Measurements from ENCODE around the gene NR6A1.

NR6A1 gene

GRCh38 chr9:124790801-124791505, 19.8 kb upstream of the NR6A1 start:
- no peak overlapping the region for H3K27ac ChIP-seq (ENCODE audit: low read depth, low read length)
- no peak overlapping the region for H3K4me3 ChIP-seq (ENCODE audit: low read length)

GRCh38 chr9:124790301-124790700, 19.2 kb upstream of the NR6A1 start:
- no peak overlapping the region for H3K4me3 ChIP-seq (ENCODE audit: low read length)
- H3K27ac ChIP-seq (ENCODE audit: low read depth, low read length): no peak overlapping the region
- no peaks in the 10 kb centered on the region for H3K27me3 ChIP-seq (ENCODE audit: control insufficient read depth, insufficient read depth, low read length)
- no peak overlapping the region for H3K9ac ChIP-seq (ENCODE audit: low read length)
- no peaks in the 10 kb centered on the region for H3K36me3 ChIP-seq (ENCODE audit: control insufficient read depth, insufficient read depth, low read length)
- no peaks in the 10 kb centered on the region for H3K4me1 ChIP-seq (ENCODE audit: control insufficient read depth, insufficient read depth, low read length)

More at GRCh38 chr9:124790801-124791505, 19.8 kb upstream of the NR6A1 start:
- no peaks in the 10 kb centered on the region for H3K27me3 ChIP-seq (ENCODE audit: control insufficient read depth, insufficient read depth, low read length)
- no peak overlapping the region for H3K9ac ChIP-seq (ENCODE audit: low read length)
- no peaks in the 10 kb centered on the region for H3K36me3 ChIP-seq (ENCODE audit: control insufficient read depth, insufficient read depth, low read length)
- no peaks in the 10 kb centered on the region for H3K4me1 ChIP-seq (ENCODE audit: control insufficient read depth, insufficient read depth, low read length)

DNA sequence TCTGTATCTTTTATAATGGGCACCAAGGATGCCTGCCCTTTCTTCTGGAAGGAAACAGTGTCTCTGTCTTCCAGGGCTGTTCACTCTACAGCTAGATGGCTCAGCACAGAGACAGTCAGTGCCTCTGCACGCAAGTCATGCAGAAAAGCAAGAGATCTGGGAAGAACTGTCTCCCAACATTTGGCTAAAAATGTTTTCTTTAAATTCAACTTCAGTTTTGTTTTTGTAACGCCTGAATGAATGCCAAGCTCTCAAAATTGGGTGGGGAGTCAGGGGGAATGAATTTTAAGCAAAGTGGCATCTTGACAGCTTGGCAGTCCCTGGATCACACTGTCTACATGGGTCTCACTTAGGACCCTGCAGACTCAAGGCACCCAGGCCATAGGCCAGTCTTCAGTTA, 18.4 kb upstream of the NR6A1 start:
- no peaks in the 10 kb centered on the region for H3K27me3 ChIP-seq (ENCODE audit: control insufficient read depth, insufficient read depth, low read length)
- no peaks in the 10 kb centered on the region for H3K36me3 ChIP-seq (ENCODE audit: control insufficient read depth, insufficient read depth, low read length)
- no peak overlapping the region for H3K4me3 ChIP-seq (ENCODE audit: low read length)
- H3K27ac ChIP-seq (ENCODE audit: low read depth, low read length): no peak overlapping the region
- no peaks in the 10 kb centered on the region for H3K4me1 ChIP-seq (ENCODE audit: control insufficient read depth, insufficient read depth, low read length)
- no peak overlapping the region for H3K9ac ChIP-seq (ENCODE audit: low read length)

- Histone ChIP-seq H3K27ac (ENCODE audit: low read depth, low read length) (no peak overlapping the region), H3K36me3 (ENCODE audit: control insufficient read depth, insufficient read depth, low read length) (no peaks in the 10 kb centered on the region), H3K9ac (ENCODE audit: low read length) (no peak overlapping the region), H3K4me3 (ENCODE audit: low read length) (no peak overlapping the region), H3K27me3 (ENCODE audit: control insufficient read depth, insufficient read depth, low read length) (no peaks in the 10 kb centered on the region), H3K4me1 (ENCODE audit: control insufficient read depth, insufficient read depth, low read length) (no peaks in the 10 kb centered on the region)
Observed at GRCh38 chr9:124788542-124789217, 17.6 kb upstream of the NR6A1 start.

GRCh38 chr9:124786881-124787573, 15.9 kb upstream of the NR6A1 start:
- Histone ChIP-seq H3K4me1 (ENCODE audit: control insufficient read depth, insufficient read depth, low read length) (no peaks in the 10 kb centered on the region), H3K36me3 (ENCODE audit: control insufficient read depth, insufficient read depth, low read length) (no peaks in the 10 kb centered on the region), H3K4me3 (ENCODE audit: low read length) (no peak overlapping the region), H3K9ac (ENCODE audit: low read length) (no peak overlapping the region), H3K27ac (ENCODE audit: low read depth, low read length) (no peak overlapping the region), H3K27me3 (ENCODE audit: control insufficient read depth, insufficient read depth, low read length) (no peaks in the 10 kb centered on the region)

DNA sequence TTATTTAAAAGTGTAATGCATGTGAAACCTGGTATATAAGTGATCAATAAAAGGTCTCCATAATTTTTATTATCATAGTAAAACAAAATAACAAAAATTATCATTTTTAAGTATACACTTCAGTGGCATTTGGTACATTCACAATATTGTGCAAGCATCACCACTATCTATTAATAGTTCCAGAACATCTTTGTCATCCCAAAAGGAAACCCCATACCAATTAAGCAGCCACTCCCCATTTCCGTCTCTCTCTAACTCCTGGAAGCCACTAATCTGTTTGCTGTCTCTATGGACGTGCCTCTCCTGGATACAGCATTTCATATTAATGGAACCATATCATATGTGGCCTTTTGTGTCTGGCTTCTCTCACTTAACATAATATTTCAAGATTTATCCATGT, 13.4 kb upstream of the NR6A1 start:
- no peak overlapping the region for H3K27ac ChIP-seq (ENCODE audit: low read depth, low read length)

DNA sequence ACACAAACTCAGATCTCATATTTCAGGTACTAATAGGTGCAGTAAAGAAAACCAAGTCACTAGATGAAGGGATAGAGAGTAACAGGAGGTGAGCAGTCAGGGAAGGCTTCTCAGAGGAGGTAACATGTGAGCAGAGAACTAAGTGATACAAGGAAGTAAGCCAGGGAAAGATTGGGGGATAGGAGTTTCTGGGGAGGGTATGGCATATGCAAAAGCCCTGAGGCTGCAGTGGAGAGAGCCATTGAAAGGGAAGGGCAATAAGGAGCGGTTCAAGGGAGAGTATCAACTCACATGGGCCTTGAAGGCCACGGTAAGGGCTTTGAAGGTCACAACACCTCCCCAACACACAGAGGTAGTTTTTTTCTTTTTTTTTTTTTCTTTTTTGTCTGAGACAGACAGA, 12.7 kb upstream of the NR6A1 start:
- Histone ChIP-seq H3K9ac (ENCODE audit: low read length) (no peak overlapping the region), H3K27ac (ENCODE audit: low read depth, low read length) (no peak overlapping the region), H3K4me1 (ENCODE audit: control insufficient read depth, insufficient read depth, low read length) (peaks cover 14% of the 10 kb centered on the region), H3K36me3 (ENCODE audit: control insufficient read depth, insufficient read depth, low read length) (no peaks in the 10 kb centered on the region), H3K27me3 (ENCODE audit: control insufficient read depth, insufficient read depth, low read length) (no peaks in the 10 kb centered on the region), H3K4me3 (ENCODE audit: low read length) (no peak overlapping the region)

More for the DNA sequence above, 13.4 kb upstream of the NR6A1 start:
- H3K9ac ChIP-seq (ENCODE audit: low read length): no peak overlapping the region
- peaks cover 10% of the 10 kb centered on the region for H3K4me1 ChIP-seq (ENCODE audit: control insufficient read depth, insufficient read depth, low read length)
- H3K36me3 ChIP-seq (ENCODE audit: control insufficient read depth, insufficient read depth, low read length): no peaks in the 10 kb centered on the region
- no peaks in the 10 kb centered on the region for H3K27me3 ChIP-seq (ENCODE audit: control insufficient read depth, insufficient read depth, low read length)
- H3K4me3 ChIP-seq (ENCODE audit: low read length): no peak overlapping the region

- no peaks in the 10 kb centered on the region for H3K36me3 ChIP-seq (ENCODE audit: control insufficient read depth, insufficient read depth, low read length)
- H3K27ac ChIP-seq (ENCODE audit: low read depth, low read length): no peak overlapping the region
- H3K27me3 ChIP-seq (ENCODE audit: control insufficient read depth, insufficient read depth, low read length): no peaks in the 10 kb centered on the region
- H3K9ac ChIP-seq (ENCODE audit: low read length): no peak overlapping the region
- peaks cover 18% of the 10 kb centered on the region for H3K4me1 ChIP-seq (ENCODE audit: control insufficient read depth, insufficient read depth, low read length)
- H3K4me3 ChIP-seq (ENCODE audit: low read length): no peak overlapping the region
Observed at GRCh38 chr9:124782661-124783574, 11.8 kb upstream of the NR6A1 start.

- Histone ChIP-seq H3K27me3 (ENCODE audit: control insufficient read depth, insufficient read depth, low read length) (no peaks in the 10 kb centered on the region), H3K4me1 (ENCODE audit: control insufficient read depth, insufficient read depth, low read length) (peaks cover 18% of the 10 kb centered on the region), H3K4me3 (ENCODE audit: low read length) (no peak overlapping the region), H3K9ac (ENCODE audit: low read length) (no peak overlapping the region), H3K27ac (ENCODE audit: low read depth, low read length) (no peak overlapping the region), H3K36me3 (ENCODE audit: control insufficient read depth, insufficient read depth, low read length) (no peaks in the 10 kb centered on the region)
Observed at GRCh38 chr9:124781967-124782660, 11.0 kb upstream of the NR6A1 start.

DNA sequence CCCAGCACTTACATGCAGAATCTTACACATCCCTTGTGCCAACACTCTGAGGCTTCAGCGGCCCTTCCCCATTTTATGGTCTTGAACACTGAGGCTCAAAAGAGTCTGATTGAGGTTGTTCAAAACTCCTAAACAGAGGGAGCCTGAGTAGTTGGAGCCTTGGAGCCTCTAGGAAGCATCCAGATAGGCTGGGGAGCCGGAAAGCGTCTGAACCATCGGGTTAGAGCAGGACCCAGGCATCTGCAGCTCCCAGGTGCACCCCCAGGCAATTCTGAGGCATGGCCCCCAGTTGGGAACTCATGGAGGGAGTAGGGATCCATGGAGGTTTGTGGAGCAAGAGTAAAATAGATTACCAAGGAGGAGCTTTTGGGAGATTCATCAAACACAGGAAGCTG, 9.6 kb upstream of the NR6A1 start:
- Histone ChIP-seq H3K4me1 (ENCODE audit: control insufficient read depth, insufficient read depth, low read length) (peaks cover 18% of the 10 kb centered on the region), H3K27ac (ENCODE audit: low read depth, low read length) (peak overlapping the region; percentile 84), H3K4me3 (ENCODE audit: low read length) (no peak overlapping the region)

DNA sequence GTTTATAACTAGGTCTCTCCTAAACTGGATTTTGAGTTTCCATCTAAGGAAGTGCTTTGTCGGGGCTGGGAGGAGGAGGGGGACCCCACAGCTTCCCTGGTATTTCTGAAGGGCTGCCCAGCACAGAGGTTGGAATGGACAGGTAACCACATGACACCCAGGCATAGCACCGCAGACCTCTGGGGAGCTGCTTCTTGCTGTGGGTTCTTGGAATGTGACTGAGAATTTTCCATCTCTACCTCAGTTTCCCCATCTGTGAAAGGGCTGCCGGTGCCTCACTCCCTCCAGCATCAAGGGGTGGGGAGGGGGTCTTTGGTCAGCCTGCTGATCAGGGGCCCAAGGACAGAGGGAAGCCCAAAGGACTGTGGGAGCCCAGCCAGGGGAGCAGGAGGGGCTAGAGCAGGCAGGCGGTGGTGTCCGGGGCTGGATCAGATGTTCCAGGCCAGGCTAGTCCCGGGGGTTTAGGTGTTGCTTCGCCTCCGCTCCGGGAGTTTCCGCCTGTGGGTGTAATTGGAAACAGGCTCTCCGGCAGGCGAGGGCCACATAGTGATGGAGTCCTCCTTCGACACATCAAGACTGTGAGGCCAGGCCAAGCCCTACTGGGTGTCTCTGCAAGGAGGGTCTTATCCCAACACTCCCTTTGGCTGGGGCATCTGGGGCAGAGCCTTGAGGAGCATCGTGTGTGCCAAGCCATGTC, 9.1 kb upstream of the NR6A1 start:
- peak overlapping the region; percentile 3 for H3K4me3 ChIP-seq (ENCODE audit: low read length)
- no peaks in the 10 kb centered on the region for H3K36me3 ChIP-seq (ENCODE audit: control insufficient read depth, insufficient read depth, low read length)
- H3K27ac ChIP-seq (ENCODE audit: low read depth, low read length): peak overlapping the region; percentile 84
- peaks cover 3% of the 10 kb centered on the region for H3K27me3 ChIP-seq (ENCODE audit: control insufficient read depth, insufficient read depth, low read length)
- no peak overlapping the region for H3K9ac ChIP-seq (ENCODE audit: low read length)
- H3K4me1 ChIP-seq (ENCODE audit: control insufficient read depth, insufficient read depth, low read length): peaks cover 18% of the 10 kb centered on the region

More for the DNA sequence above, 9.6 kb upstream of the NR6A1 start:
- H3K36me3 ChIP-seq (ENCODE audit: control insufficient read depth, insufficient read depth, low read length): no peaks in the 10 kb centered on the region
- no peak overlapping the region for H3K9ac ChIP-seq (ENCODE audit: low read length)
- H3K27me3 ChIP-seq (ENCODE audit: control insufficient read depth, insufficient read depth, low read length): peaks cover 3% of the 10 kb centered on the region

All from rectal smooth muscle tissue (tissue), 1 donor.